Lower leg skin (tissue), 4 donors: ENCODE measurements around the gene PNPLA2. TPM values are rescaled to one million over a fixed set of nuclear protein-coding genes. Genes with fewer than 3 reads are reported as not detected.

Experiments used
- DNase-seq, 2 donors: peaks; one replicate each; pipeline ENCODE4 v3.0.0-alpha.2; 2019; ENCODE audit warnings: low spot score in 2 of 2
- H3K4me3 ChIP-seq: fragments of 200-600 bp; sonication (generic); 2 replicates; pipeline ENCODE4 v1.5.1; 2017; ENCODE audit warnings: mild to moderate bottlenecking, low read depth; ENCODE audit not compliant: poor library complexity, severe bottlenecking
- POLR2A ChIP-seq, 2 donors: fragments of 450-650 bp; IDR thresholded peaks; one replicate each; pipeline ENCODE4 v1.6.1; 2016 to 2017; ENCODE audit warnings: antibody characterized with exemption in 2 of 2, mild to moderate bottlenecking in 1 of 2, moderate library complexity in 1 of 2
- WGBS, 2 donors: methylation state at CpG; one replicate each; pipeline ENCODE4 v1.1.5; 2018; 5-methylcytosine and 5-hydroxymethylcytosine counted together
- intact Hi-C: fragments of 100-400 bp; cut with DNase I; formaldehyde crosslinking; loops from one replicate; pipeline ENCODE4 v1.15.0; 2023; ENCODE audit warnings: low total_unique reads
- total RNA-seq, 4 donors: library from RNA; depleted of rRNA; stranded (reverse); fragments of >200 nt; gene quantifications; one replicate each; pipeline ENCODE4 v1.1.0, GENCODE V29; 2016
- TF ChIP-seq, protein P1 (sequence below), 3 donors: fragments of 450-650 bp; IDR thresholded peaks; one replicate each; pipeline ENCODE4 v1.5.1; 2016; ENCODE audit warnings: antibody characterized with exemption in 3 of 3, mild to moderate bottlenecking in 3 of 3, moderate library complexity in 2 of 3

PNPLA2 gene
- total RNA-seq, 4 donors from 2014 or later, result 55.5 to 99.7 (median 72.4) TPM

DNA sequence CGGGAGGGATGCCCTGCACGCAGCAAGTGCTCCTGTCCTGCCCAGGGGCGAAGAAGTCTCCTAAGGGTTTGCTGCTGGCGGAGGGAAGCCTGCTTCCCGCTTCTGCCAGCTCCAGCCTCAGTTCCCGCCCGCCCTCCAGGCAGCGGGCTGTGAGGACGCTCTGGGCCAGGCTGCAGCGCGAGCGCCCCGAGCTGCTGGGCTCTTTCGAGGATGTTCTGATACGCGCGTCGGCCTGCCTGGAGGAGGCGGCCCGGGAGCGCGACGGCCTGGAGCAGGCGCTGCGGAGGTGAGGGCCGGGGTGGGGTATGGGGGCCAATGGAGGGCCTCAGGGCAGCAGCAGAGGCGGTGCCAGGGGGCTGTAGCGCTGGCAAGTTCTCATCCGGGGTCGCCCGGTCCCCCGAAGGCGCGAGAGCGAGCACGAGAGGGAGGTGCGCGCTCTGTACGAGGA, 11.2 kb downstream of the PNPLA2 start:
- 3 to 7% methylated on average over 26 to 38 of the region's 39 CpGs for whole genome bisulfite sequencing, 2 donors
- DNase-seq, result no peak
- intact Hi-C loops, result no loop called here
- no peak for TF ChIP-seq POLR2A (IDR thresholded peaks at IDR 0.05)
- TF ChIP-seq, protein P1, sequence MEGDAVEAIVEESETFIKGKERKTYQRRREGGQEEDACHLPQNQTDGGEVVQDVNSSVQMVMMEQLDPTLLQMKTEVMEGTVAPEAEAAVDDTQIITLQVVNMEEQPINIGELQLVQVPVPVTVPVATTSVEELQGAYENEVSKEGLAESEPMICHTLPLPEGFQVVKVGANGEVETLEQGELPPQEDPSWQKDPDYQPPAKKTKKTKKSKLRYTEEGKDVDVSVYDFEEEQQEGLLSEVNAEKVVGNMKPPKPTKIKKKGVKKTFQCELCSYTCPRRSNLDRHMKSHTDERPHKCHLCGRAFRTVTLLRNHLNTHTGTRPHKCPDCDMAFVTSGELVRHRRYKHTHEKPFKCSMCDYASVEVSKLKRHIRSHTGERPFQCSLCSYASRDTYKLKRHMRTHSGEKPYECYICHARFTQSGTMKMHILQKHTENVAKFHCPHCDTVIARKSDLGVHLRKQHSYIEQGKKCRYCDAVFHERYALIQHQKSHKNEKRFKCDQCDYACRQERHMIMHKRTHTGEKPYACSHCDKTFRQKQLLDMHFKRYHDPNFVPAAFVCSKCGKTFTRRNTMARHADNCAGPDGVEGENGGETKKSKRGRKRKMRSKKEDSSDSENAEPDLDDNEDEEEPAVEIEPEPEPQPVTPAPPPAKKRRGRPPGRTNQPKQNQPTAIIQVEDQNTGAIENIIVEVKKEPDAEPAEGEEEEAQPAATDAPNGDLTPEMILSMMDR (IDR thresholded peaks at IDR 0.05), result no peak
- H3K4me3 ChIP-seq, result no peak overlapping the region

DNA sequence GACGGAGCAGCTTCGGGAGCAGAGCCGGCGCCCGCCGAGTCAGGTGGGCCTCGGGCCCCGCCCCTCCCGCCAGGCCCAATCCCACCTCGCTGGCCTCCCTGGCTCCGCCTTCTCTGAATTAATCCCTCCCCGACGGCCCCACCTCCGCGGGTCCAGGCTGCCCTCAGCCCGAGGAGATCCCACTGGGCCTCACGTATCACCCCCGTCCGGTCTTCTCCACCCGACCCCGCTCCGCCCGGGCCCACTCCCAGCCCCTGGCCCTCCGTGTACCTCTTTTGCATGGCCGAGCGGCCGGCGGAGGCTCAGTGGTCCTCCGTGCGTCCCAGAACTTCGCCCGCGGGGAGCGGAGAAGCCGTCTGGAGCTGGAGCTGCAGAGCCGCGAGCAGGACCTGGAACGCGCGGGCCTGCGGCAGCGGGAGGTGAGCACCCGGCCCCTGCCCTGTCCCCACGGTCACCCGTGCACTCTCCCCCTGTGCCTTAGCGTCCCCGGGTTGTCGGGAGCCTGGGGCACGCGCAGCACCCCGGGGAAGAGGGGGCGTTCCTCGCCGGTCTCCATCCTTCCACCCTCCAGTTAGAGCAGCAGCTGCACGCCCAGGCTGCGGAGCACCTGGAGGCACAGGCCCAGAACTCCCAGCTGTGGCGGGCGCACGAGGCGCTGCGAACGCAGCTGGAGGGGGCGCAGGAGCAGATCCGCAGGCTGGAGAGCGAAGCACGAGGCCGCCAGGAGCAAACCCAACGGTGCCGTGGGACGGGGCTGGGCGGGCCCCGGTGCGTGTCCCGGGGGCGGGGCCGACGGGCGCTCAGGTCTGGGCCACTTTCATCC, 11.8 kb downstream of the PNPLA2 start:
- 3 to 9% methylated on average over 34 to 60 of the region's 78 CpGs for WGBS, 2 donors

DNA sequence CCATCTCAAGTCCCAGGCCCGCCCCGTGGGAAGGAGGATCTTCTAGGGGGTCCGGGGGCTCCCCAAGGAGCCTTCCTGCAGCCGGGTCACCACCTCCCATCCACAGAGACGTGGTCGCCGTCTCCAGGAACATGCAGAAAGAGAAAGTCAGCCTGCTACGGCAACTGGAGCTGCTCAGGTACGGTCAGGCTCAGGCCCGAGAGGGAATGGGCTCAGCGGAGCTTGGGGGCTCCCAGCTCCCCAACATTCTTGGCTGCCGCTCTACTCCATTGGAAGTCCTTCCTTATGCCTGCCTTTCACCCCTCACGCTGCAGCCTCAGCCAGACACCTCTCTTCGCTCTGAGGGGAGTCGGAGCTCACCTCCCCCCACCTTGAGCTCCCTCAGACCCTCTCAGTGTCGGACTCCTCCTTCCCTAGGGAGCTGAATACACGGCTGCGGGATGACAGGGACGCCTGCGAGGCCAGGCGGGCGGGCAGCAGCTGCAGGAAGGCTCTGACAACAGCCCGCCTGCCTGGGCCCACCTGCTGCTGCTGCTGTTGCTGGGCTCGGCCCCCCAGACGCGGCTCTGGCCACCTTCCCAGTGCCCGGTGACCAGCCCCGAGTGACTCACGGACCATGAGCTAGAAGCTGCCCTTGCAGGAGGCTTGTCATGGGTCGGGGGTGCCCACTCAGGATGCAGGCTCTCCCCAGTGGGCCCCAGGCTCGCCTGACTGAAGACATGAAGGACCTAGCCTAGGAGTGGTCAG, 12.6 kb downstream of the PNPLA2 start:
- intact Hi-C loops, result no loop called here
- no peak overlapping the region for H3K4me3 ChIP-seq
- WGBS, 2 donors, result 59 to 61% methylated on average over 20 to 27 of the region's 31 CpGs
- DNase-seq, result no peak
- TF ChIP-seq, protein P1 (IDR thresholded peaks at IDR 0.05), result no peak
- TF ChIP-seq POLR2A (IDR thresholded peaks at IDR 0.05), result no peak

More for the DNA sequence above, 11.8 kb downstream of the PNPLA2 start:
- DNase-seq, result no peak
- intact Hi-C loops, result no loop called here
- no peak overlapping the region for H3K4me3 ChIP-seq
- TF ChIP-seq POLR2A (IDR thresholded peaks at IDR 0.05), result no peak
- TF ChIP-seq, protein P1 (IDR thresholded peaks at IDR 0.05), result no peak

DNA sequence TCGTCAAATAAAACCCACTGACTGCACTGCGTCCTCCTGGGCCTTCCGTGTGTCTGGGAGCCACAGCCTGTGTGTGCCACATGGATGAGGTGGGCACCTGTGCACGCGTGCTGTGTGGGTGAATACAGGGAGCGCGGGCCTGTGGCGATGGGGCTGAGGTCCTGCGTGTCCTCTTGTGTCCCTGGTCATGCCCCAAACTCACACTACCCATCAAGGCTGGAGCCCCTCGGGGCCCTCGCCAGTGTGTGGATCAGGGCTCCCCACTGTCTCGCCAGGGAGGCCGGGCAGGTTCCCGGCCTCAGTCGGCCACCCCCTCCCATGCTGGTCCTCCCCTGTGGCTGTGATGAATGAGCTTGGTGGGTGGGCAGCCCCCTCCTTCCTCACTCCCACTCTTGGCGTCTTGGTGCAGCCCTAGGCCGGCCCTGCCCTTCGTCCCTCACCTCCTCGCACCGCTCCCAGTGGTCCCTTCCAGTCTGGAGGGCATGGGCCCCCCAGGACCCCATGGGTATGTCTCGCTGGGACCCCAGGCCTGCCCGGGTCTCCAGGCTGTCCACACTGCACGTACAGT, 13.3 kb downstream of the PNPLA2 start:
- H3K4me3 ChIP-seq, result no peak overlapping the region
- no peak for DNase-seq
- WGBS, 2 donors, result 69 to 71% methylated on average over 19 to 23 of the region's 23 CpGs
- intact Hi-C loops, result no loop called here
- no peak for TF ChIP-seq POLR2A (IDR thresholded peaks at IDR 0.05)
- TF ChIP-seq, protein P1 (IDR thresholded peaks at IDR 0.05), result no peak

DNA sequence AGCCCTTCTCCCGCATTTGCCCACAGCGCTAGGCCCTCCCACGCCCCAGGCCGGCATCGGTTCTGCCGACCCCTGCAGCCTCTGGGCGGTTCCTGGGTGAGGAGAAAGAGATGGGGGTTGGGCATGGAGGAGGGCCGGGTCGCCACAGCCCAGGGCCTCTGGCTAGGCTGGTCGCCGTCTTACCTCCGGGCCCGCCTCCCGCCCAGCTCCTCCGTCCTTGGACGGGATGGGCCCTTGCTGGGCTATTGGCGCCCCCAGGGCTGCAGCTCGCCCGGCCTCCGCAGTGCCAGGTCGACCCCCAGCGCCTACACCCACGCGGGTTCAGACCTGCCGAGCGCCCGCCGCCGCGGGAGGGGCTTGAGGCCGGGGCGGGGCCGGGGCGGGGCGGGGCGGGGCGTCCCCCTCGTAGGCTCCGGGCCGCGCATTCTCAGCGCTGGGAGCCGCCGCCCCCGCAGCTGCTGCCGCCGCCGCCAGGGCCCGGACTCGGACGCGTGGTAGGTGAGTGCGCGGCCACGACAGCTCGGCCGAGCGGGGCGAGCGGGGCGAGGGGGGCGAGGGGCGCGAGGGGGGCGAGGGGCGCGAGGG, 13.9 kb downstream of the PNPLA2 start, which contains the start of gene CD151:
Gene CD151 (plus strand): TSS at position 424 of the 585 bp plus-strand sequence. CDS start 3,118 bp downstream, outside the sequence.
- intact Hi-C loops, result no loop called here
- 4 to 11% methylated on average over 5 to 12 of the region's 67 CpGs for WGBS, 2 donors
- no peak for DNase-seq
- H3K4me3 ChIP-seq, result peak within 1 kb of the TSS; percentile 55
- TF ChIP-seq, protein P1 (IDR thresholded peaks at IDR 0.05), result no peak
- no peak for TF ChIP-seq POLR2A (IDR thresholded peaks at IDR 0.05)
